SK-N-MC (cell line): Measurements from ENCODE around the gene PYDC1.

Experiments used
- EZH2 ChIP-seq: fragments of 200-600 bp; sonication (generic); IDR thresholded peaks from one replicate; pipeline ENCODE4 v1.6.1; 2017; ENCODE audit warnings: antibody characterized with exemption
- FOXP2 ChIP-seq: optimal IDR thresholded peaks from 2 replicates; pipeline ENCODE3; 2011; ENCODE audit warnings: mild to moderate bottlenecking, moderate library complexity; ENCODE audit not compliant: insufficient read depth; ENCODE audit errors: extremely low read length, control extremely low read depth
- POLR2AphosphoS5 ChIP-seq: IDR thresholded peaks from 2 replicates; pipeline ENCODE4 v1.6.1; 2012; ENCODE audit warnings: mild to moderate bottlenecking, low read depth, low read length, borderline replicate concordance

DNA sequence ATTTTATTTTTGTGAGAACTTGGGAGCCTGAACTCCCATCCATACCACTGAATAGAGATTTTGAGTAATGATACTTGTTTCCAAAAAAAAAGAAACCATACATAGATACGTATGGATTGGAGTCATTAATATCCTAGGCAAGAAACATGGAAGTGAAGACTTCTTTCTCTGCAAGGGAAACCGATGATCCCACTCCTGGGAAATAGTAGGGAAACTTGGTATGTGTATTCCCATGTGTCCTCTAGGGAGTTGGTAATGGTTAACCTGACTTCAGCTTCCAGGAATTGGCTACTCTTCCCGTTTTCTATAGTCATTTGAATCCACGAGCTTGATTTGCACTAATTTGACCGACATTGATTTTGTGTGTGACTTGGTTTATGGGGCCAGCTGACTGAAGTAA is 31.6 kb downstream of the PYDC1 start:
- TF ChIP-seq POLR2AphosphoS5 (no peak), EZH2 (no peak), FOXP2 (no peak)
